Measurements from ENCODE around the gene MEF2C. TPM values are rescaled to one million over a fixed set of nuclear protein-coding genes. Genes with fewer than 3 reads are reported as not detected.

The MEF2C gene
- total RNA-seq, 2 donors from 2014 or later = 36.1 to 57.5 TPM

- peak; percentile 37 to 75 for TF ChIP-seq CTCF (IDR thresholded peaks at IDR 0.05)
- Histone ChIP-seq H3K4me1 (peaks cover 0 to 16% of the 10 kb centered on the region in 2 donors), H3K4me3 (no peak overlapping the region), H3K27me3 (no peaks in the 10 kb centered on the region), H3K36me3 (peaks cover 37% of the 10 kb centered on the region), H3K27ac (no peak overlapping the region), H3K9me3 (no peaks in the 10 kb centered on the region)
- no peak for DNase-seq (ENCODE audit: low spot score)
Observed at GRCh38 chr5:88727705-88728313, 155.2 kb downstream of the MEF2C start.

GRCh38 chr5:88725454-88725853, 157.5 kb downstream of the MEF2C start:
- no peak for TF ChIP-seq CTCF (IDR thresholded peaks at IDR 0.05)
- H3K27ac ChIP-seq = no peak overlapping the region
- peaks cover 0 to 8% of the 10 kb centered on the region in 2 donors for H3K4me1 ChIP-seq

DNA sequence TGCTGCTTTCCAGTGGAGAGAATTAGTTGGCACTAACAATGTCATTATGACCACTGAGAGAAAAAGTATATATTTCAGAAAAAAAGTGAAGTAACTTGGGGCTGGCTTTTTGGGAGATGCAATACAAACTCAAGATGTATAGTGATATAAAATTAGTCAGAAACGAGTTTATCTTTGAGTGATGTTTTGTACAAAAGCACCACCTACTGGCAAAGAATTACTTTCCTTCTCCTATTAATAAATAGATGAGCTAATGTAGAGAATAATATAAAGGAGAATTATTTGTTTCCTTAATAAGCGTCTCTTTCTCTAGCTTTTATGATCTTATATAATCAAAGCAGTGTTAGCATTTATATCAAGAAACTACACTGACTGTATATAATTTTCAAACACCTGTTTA, 158.8 kb downstream of the MEF2C start:
- Histone ChIP-seq H3K4me1 (no peaks in the 10 kb centered on the region), H3K27me3 (no peaks in the 10 kb centered on the region), H3K36me3 (peaks cover 55% of the 10 kb centered on the region), H3K4me3 (no peak overlapping the region), H3K27ac (no peak overlapping the region), H3K9me3 (no peaks in the 10 kb centered on the region)
- peak in 1 of 2 donors; percentile 35 for TF ChIP-seq CTCF (IDR thresholded peaks at IDR 0.05)
- DNase-seq (ENCODE audit: low spot score) = no peak

More at GRCh38 chr5:88725454-88725853, 157.5 kb downstream of the MEF2C start:
- Histone ChIP-seq H3K9me3 (no peaks in the 10 kb centered on the region), H3K36me3 (peaks cover 55% of the 10 kb centered on the region), H3K4me3 (no peak overlapping the region), H3K27me3 (no peaks in the 10 kb centered on the region)
- no peak for DNase-seq (ENCODE audit: low spot score)

DNA sequence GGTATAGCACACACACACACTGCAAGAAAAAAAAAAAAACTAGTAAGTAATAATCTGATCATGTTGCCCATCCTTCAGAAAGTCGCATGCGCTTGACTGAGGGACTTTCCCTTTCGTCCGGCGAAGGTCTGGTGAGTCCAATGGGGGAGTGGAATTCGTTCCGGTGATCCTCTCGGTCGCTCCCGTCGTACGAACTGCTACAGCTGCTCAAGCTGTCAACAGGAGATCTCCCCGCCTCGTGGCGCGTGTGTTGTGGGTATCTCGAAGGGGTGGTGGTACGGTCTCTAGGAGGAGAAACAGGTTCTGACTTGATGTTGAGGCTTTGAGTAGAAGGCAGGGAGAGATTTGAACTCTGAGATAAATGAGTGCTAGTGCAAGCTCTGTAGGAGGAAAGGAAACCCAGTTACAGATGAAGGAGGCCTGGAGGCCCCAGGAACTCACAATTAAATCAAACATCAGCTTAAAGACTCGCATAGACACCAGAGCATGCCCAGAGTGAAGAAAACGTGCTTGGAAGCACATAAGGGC, 160.4 kb downstream of the MEF2C start:
- H3K27me3 ChIP-seq = no peaks in the 10 kb centered on the region
- no peaks in the 10 kb centered on the region for H3K4me1 ChIP-seq
- no peak overlapping the region for H3K4me3 ChIP-seq
- H3K27ac ChIP-seq = no peak overlapping the region
- TF ChIP-seq CTCF (IDR thresholded peaks at IDR 0.05) = no peak
- H3K9me3 ChIP-seq = no peaks in the 10 kb centered on the region
- peaks cover 43% of the 10 kb centered on the region for H3K36me3 ChIP-seq
- DNase-seq (ENCODE audit: low spot score) = no peak

- Histone ChIP-seq H3K9me3 (no peaks in the 10 kb centered on the region), H3K27me3 (no peaks in the 10 kb centered on the region), H3K27ac (no peak overlapping the region), H3K4me1 (no peaks in the 10 kb centered on the region), H3K4me3 (no peak overlapping the region), H3K36me3 (peaks cover 40% of the 10 kb centered on the region)
- no peak for DNase-seq (ENCODE audit: low spot score)
- TF ChIP-seq CTCF (IDR thresholded peaks at IDR 0.05) = no peak
Observed at GRCh38 chr5:88719434-88719833, 163.6 kb downstream of the MEF2C start.

DNA sequence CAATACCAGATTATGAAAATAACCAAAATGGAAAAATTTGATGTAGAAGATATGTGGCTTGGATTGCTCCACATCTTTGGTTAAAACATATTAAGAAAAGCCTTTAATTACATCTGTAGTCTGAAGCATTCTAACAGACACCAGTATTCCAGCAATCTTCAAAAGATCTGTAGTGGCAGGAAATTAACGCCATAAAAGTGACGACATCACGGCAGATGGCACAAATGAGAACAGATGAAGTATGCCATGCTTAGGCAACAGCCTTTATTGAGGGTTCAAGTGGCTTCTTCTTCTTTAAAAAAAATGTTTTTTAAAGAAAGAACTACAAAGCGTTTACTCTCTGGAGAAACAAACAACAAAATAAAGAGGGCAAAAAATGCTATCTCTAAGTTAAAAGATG, 164.2 kb downstream of the MEF2C start:
- no peak for TF ChIP-seq CTCF (IDR thresholded peaks at IDR 0.05)
- H3K4me3 ChIP-seq = no peak overlapping the region
- H3K36me3 ChIP-seq = peaks cover 39% of the 10 kb centered on the region

More for the DNA sequence above, 164.2 kb downstream of the MEF2C start:
- no peak for DNase-seq (ENCODE audit: low spot score)
- Histone ChIP-seq H3K27ac (no peak overlapping the region), H3K27me3 (no peaks in the 10 kb centered on the region), H3K9me3 (no peaks in the 10 kb centered on the region), H3K4me1 (no peaks in the 10 kb centered on the region)

Measured in right atrium auricular region (tissue), 2 donors.